Effector memory CD4-positive, alpha-beta T cell (primary cell): ENCODE data around the gene NOG.

Experiments
- DNase-seq, 3 donors: peaks; one replicate each; pipeline ENCODE4 v3.0.0-alpha.2; 2020
- H3K27ac ChIP-seq: 2 replicates; pipeline ENCODE4 v1.7.0; 2013; ENCODE audit warnings: mild to moderate bottlenecking, low read length, moderate library complexity; ENCODE audit not compliant: insufficient read depth, poor library complexity, severe bottlenecking
- H3K27me3 ChIP-seq: replicated peaks from 2 replicates; pipeline ENCODE4 v1.7.0; 2013; ENCODE audit warnings: mild to moderate bottlenecking, low read length; ENCODE audit not compliant: insufficient read depth, control insufficient read depth, poor library complexity, severe bottlenecking
- H3K36me3 ChIP-seq: 2 replicates; pipeline ENCODE4 v1.7.0; 2013; ENCODE audit warnings: mild to moderate bottlenecking, low read length, moderate library complexity; ENCODE audit not compliant: control insufficient read depth, insufficient read depth
- H3K4me1 ChIP-seq: 2 replicates; pipeline ENCODE4 v1.7.0; 2013; ENCODE audit warnings: low read length, mild to moderate bottlenecking; ENCODE audit not compliant: control insufficient read depth, insufficient read depth, poor library complexity, severe bottlenecking
- H3K4me3 ChIP-seq: 2 replicates; pipeline ENCODE4 v1.7.0; 2013; ENCODE audit warnings: low read length, low read depth, mild to moderate bottlenecking; ENCODE audit not compliant: insufficient read depth, poor library complexity, severe bottlenecking
- H3K9me3 ChIP-seq: 2 replicates; pipeline ENCODE4 v1.7.0; 2013; ENCODE audit warnings: mild to moderate bottlenecking, low read length, moderate library complexity; ENCODE audit not compliant: control insufficient read depth

NOG gene

GRCh38 chr17:56604691-56605290, 11.3 kb downstream of the NOG start:
- Histone ChIP-seq H3K27ac (no peak overlapping the region), H3K4me1 (no peaks in the 10 kb centered on the region)
- DNase-seq, result no peak

DNA sequence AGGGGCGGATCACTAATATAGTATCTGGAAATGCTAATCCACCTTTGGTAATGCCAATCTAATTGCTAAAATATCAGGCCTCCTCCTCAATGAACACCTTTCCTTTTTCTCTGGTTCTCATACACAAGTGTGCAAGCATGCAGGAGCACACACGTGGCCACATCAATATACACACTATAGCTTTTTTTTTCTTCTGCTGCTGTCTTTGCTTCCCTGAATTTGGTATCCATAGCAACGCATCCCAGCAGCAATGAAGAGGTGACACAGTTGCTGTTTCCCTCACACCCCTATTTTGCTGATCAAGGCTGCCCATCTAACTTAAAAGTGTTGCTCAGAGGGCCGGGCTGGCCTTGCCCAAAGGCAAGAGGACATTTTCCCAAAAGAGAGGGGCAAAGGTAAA, 15.4 kb downstream of the NOG start:
- H3K27ac ChIP-seq, result no peak overlapping the region
- no peaks in the 10 kb centered on the region for H3K36me3 ChIP-seq
- no peak overlapping the region for H3K4me3 ChIP-seq
- no peaks in the 10 kb centered on the region for H3K27me3 ChIP-seq
- DNase-seq, result no peak
- no peaks in the 10 kb centered on the region for H3K9me3 ChIP-seq
- H3K4me1 ChIP-seq, result no peaks in the 10 kb centered on the region

More at GRCh38 chr17:56604691-56605290, 11.3 kb downstream of the NOG start:
- Histone ChIP-seq H3K9me3 (no peaks in the 10 kb centered on the region), H3K36me3 (no peaks in the 10 kb centered on the region), H3K27me3 (peaks cover under 1% of the 10 kb centered on the region), H3K4me3 (no peak overlapping the region)

DNA sequence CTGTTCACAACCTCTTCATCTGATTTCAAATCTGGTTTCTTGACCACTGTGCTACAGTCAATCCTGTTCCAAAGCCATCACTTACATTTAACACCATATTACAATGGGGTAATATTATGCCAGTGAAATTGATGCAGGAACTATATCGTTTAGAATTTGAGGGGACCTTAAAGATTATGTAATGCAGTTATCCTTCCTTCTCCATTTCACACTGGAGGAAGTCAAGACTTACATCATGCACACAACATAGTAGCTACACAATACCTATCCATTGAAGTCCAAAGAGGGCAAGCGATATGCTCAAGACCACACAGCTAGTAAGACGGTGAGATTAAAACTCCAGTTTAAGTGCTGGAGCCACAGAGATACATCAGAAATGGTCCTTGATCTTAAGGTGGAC, 16.8 kb downstream of the NOG start:
- H3K36me3 ChIP-seq, result no peaks in the 10 kb centered on the region

GRCh38 chr17:56613131-56613530, 19.6 kb downstream of the NOG start:
- Histone ChIP-seq H3K36me3 (no peaks in the 10 kb centered on the region), H3K4me3 (no peak overlapping the region), H3K27me3 (no peaks in the 10 kb centered on the region), H3K4me1 (no peaks in the 10 kb centered on the region), H3K9me3 (no peaks in the 10 kb centered on the region), H3K27ac (no peak overlapping the region)
- no peak for DNase-seq

More for the DNA sequence above, 16.8 kb downstream of the NOG start:
- no peak for DNase-seq
- H3K27ac ChIP-seq, result no peak overlapping the region
- H3K27me3 ChIP-seq, result no peaks in the 10 kb centered on the region
- H3K9me3 ChIP-seq, result no peaks in the 10 kb centered on the region
- H3K4me1 ChIP-seq, result no peaks in the 10 kb centered on the region
- no peak overlapping the region for H3K4me3 ChIP-seq

DNA sequence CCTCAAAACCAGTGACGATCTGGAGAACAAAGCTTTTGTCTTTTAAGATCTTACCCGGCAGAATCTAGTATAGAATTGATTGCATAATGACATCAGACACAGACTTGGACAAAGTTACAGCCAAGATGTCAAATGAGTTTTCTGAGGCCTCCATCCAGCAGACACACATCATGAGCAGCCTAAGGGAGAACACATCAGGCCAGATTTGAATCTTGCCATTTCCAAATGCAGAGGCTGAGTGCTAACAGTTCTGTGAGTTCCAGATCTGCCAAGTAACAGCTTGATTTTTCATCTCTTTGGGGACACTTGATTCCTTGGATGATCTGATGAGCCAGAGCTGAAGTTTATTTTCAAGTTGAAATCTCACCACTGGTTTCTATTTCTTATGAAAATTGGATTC, 21.0 kb downstream of the NOG start:
- H3K36me3 ChIP-seq, result no peaks in the 10 kb centered on the region
- no peaks in the 10 kb centered on the region for H3K27me3 ChIP-seq
- H3K9me3 ChIP-seq, result no peaks in the 10 kb centered on the region
- no peak overlapping the region for H3K27ac ChIP-seq
- no peak for DNase-seq
- no peaks in the 10 kb centered on the region for H3K4me1 ChIP-seq
- no peak overlapping the region for H3K4me3 ChIP-seq

DNA sequence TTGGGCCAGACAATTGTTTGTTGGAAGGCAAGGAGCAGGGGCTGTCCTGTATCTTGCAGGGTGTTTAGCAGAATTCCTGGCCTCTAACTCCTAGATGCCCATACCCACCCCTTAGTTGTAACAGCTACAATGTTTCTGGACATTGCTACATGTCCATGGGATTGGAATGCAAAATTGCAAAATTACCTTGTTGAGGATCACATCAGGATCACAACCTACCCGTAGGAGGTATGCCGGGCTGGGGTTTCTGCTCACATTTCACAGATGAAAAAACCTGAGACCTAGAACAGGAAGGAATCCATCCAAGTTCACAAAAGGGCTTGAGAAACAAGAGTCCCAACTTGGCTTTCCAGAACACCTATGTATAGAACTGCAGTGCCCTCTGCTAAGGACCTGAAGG, 22.7 kb downstream of the NOG start:
- H3K27ac ChIP-seq, result no peak overlapping the region
- H3K4me1 ChIP-seq, result no peaks in the 10 kb centered on the region
- no peak for DNase-seq
- no peaks in the 10 kb centered on the region for H3K9me3 ChIP-seq
- H3K36me3 ChIP-seq, result no peaks in the 10 kb centered on the region
- H3K27me3 ChIP-seq, result no peaks in the 10 kb centered on the region
- H3K4me3 ChIP-seq, result no peak overlapping the region

DNA sequence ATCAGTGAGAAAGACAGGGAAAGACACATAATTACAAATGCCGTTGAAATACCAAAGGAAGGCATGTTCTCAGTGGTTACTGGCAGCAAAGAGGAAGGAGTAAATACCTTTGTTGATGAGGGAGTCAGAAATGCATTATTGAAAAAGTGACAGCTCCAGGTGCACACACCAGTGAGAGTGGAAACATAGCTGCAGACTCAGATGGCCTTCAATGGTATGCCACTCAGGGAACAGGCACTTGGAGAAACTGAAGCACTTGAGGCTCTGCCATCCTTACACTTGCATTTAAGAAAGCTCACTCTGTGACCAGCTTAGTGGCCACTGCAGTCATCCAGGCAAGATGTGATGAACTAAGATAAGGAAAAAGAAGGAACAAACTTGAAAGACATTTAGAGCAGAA, 29.9 kb downstream of the NOG start:
- H3K9me3 ChIP-seq, result no peaks in the 10 kb centered on the region
- H3K27ac ChIP-seq, result no peak overlapping the region
- no peaks in the 10 kb centered on the region for H3K4me1 ChIP-seq
- no peak for DNase-seq
- H3K27me3 ChIP-seq, result no peaks in the 10 kb centered on the region
- H3K36me3 ChIP-seq, result no peaks in the 10 kb centered on the region
- no peak overlapping the region for H3K4me3 ChIP-seq

DNA sequence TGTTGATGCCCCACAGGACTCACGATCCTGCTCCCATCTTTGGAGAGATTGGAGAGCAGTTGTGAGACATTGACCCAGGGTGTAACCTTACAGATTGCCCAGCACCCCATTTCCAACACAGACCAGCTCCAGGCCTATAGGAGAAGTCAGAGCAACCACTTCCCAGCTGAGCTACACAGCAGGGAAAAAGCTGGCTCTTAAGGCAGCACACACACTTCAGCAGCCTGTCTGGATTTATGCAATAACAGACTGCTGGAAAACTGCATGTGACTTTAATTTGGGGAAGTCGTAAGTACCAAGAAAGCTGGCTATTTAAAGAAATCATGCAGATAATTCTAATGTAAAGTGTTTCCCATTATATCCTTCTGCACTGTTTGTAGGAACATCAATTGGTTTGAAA, 30.8 kb downstream of the NOG start:
- Histone ChIP-seq H3K4me1 (no peaks in the 10 kb centered on the region), H3K4me3 (no peak overlapping the region), H3K36me3 (no peaks in the 10 kb centered on the region), H3K27ac (no peak overlapping the region), H3K9me3 (no peaks in the 10 kb centered on the region), H3K27me3 (no peaks in the 10 kb centered on the region)
- DNase-seq, result no peak

GRCh38 chr17:56624912-56625311, 31.4 kb downstream of the NOG start:
- Histone ChIP-seq H3K27ac (no peak overlapping the region), H3K27me3 (no peaks in the 10 kb centered on the region), H3K36me3 (no peaks in the 10 kb centered on the region), H3K9me3 (no peaks in the 10 kb centered on the region), H3K4me1 (no peaks in the 10 kb centered on the region), H3K4me3 (no peak overlapping the region)
- DNase-seq, result no peak

DNA sequence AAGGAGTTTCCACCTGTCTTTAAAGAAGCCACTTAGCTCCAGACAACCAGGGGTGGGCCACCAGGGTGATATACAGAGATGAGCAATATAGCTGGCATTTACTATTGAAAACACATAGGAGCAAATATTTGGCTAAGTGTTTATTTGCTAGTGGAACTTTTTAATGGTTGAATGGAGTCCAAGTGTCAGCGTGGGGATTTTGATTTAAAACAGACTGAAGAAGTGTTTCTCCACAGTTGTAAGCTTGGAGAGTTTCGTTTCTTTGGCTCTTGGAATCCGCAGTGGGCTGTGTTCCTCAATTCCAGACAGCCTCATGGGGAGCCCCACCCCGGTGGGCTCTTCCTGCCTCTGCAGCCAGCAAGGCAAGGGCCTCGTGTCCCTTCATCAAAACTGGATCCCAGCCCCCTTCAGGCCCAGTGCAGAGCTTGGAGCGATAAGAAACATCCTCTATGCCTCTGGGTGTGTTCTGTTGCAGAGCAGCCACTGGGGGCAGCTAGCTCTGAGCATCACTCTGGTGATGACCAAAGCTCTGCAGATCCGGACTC, 36.1 kb downstream of the NOG start:
- Histone ChIP-seq H3K36me3 (no peaks in the 10 kb centered on the region), H3K4me1 (no peaks in the 10 kb centered on the region), H3K27ac (no peak overlapping the region), H3K9me3 (no peaks in the 10 kb centered on the region), H3K4me3 (no peak overlapping the region), H3K27me3 (no peaks in the 10 kb centered on the region)
- DNase-seq, result no peak
